ENCODE data around the gene HNRNPA3. TPM values are rescaled to one million over a fixed set of nuclear protein-coding genes. Genes with fewer than 3 reads are reported as not detected.
"Not testable (repeated sequence)": the region's sequence is repeated elsewhere in the genome, so short reads cannot be mapped to it uniquely, and the experiment has no call there.

The HNRNPA3 gene
- total RNA-seq, 1 donor from 2014 or later = 136 TPM

DNA sequence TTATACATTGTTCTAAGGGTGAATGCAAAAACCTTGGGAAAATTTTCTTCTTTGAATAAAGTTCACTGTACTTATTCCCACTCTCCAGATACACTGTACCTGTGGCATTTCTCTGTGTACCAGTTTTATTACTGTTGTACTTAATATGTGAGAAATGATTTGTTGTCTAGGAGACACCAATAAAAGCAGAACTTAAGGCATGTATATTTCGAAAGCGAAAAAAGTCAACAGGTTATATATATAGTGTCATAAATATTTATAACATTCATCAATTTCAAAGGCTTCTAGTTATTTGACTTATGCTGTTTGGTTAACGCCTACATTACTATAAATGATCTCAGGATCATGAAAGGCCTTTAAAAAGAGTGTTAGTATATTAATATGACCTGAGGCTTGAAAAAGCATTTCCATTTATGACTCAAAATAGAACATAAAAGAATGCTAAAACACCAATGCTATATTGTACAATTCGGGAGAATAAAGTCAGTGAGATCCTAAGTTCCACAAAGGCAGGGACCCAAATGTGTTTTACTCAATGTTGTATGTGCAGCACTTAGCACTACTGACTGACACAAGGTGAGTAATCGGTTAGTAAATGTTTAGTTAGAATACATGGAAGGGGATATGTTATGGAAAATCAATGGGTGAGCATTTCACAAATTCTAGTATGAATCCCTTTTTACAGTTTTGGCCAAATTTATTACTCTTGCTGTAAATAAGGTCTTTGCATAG lies 32.2 kb upstream of the HNRNPA3 start:
- DNase-seq (ENCODE audit: extremely low spot score, unreplicated experiment) = no peak
- TF ChIP-seq, protein P1, sequence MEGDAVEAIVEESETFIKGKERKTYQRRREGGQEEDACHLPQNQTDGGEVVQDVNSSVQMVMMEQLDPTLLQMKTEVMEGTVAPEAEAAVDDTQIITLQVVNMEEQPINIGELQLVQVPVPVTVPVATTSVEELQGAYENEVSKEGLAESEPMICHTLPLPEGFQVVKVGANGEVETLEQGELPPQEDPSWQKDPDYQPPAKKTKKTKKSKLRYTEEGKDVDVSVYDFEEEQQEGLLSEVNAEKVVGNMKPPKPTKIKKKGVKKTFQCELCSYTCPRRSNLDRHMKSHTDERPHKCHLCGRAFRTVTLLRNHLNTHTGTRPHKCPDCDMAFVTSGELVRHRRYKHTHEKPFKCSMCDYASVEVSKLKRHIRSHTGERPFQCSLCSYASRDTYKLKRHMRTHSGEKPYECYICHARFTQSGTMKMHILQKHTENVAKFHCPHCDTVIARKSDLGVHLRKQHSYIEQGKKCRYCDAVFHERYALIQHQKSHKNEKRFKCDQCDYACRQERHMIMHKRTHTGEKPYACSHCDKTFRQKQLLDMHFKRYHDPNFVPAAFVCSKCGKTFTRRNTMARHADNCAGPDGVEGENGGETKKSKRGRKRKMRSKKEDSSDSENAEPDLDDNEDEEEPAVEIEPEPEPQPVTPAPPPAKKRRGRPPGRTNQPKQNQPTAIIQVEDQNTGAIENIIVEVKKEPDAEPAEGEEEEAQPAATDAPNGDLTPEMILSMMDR (IDR thresholded peaks at IDR 0.05) = no peak
- Mint-ChIP-seq H3K4me1 (ENCODE audit: unreplicated experiment) (peaks cover 5% of the 10 kb centered on the region), H3K9me3 (ENCODE audit: unreplicated experiment) (no peaks in the 10 kb centered on the region), H3K4me3 (ENCODE audit: unreplicated experiment) (no peak overlapping the region), H3K27ac (ENCODE audit: unreplicated experiment) (no peak overlapping the region), H3K27me3 (ENCODE audit: unreplicated experiment) (peaks cover 6% of the 10 kb centered on the region), H3K36me3 (ENCODE audit: unreplicated experiment) (no peaks in the 10 kb centered on the region)

DNA sequence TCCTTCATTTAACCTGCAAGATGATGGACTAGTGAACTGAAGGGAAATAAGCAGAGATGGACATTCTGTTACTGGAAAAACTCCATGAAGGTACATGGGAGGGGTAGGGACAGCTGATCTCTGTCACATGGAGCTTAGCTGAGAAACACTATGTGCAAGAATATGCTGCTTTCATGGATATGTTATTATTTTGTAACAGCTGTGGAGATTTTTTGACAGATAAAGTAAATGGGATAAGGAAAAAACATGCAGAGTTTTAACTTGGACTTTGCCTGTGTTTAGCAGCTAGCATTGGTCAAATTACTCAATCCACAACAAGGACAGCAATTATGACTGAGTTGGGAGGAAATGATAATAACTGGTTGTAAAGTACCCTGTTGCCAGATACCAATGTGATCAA lies 28.7 kb upstream of the HNRNPA3 start:
- Mint-ChIP-seq H3K9me3 (ENCODE audit: unreplicated experiment) (no peaks in the 10 kb centered on the region), H3K27ac (ENCODE audit: unreplicated experiment) (no peak overlapping the region), H3K4me1 (ENCODE audit: unreplicated experiment) (peaks cover 9% of the 10 kb centered on the region), H3K4me3 (ENCODE audit: unreplicated experiment) (no peak overlapping the region), H3K36me3 (ENCODE audit: unreplicated experiment) (no peaks in the 10 kb centered on the region), H3K27me3 (ENCODE audit: unreplicated experiment) (peaks cover 6% of the 10 kb centered on the region)
- no peak for DNase-seq (ENCODE audit: extremely low spot score, unreplicated experiment)
- TF ChIP-seq, protein P1 (IDR thresholded peaks at IDR 0.05) = no peak

DNA sequence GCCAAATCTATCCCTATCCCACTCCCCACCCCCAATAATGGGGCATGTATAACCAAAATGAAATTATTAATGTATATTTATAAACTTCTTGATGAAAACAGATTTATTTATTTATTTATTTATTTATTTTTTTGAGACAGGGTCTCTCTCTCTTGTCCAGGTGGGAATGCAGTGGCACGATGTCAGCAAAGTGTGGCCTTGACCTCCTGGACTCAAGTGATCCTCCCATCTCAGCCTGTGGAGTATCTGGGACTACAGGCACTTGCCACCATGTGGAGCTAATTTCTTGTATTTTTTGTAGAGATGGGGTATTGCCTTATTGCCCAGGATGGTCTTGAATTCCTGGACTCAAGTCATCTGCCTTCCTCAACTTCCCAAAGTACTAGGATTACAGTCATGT lies 28.0 kb upstream of the HNRNPA3 start:
- TF ChIP-seq, protein P1 (IDR thresholded peaks at IDR 0.05) = no peak
- no peaks in the 10 kb centered on the region for H3K36me3 Mint-ChIP-seq (ENCODE audit: unreplicated experiment)
- DNase-seq (ENCODE audit: extremely low spot score, unreplicated experiment) = no peak
- H3K27me3 Mint-ChIP-seq (ENCODE audit: unreplicated experiment) = peaks cover 6% of the 10 kb centered on the region
- H3K4me3 Mint-ChIP-seq (ENCODE audit: unreplicated experiment) = no peak overlapping the region
- no peaks in the 10 kb centered on the region for H3K9me3 Mint-ChIP-seq (ENCODE audit: unreplicated experiment)
- H3K4me1 Mint-ChIP-seq (ENCODE audit: unreplicated experiment) = peaks cover 9% of the 10 kb centered on the region
- H3K27ac Mint-ChIP-seq (ENCODE audit: unreplicated experiment) = no peak overlapping the region

DNA sequence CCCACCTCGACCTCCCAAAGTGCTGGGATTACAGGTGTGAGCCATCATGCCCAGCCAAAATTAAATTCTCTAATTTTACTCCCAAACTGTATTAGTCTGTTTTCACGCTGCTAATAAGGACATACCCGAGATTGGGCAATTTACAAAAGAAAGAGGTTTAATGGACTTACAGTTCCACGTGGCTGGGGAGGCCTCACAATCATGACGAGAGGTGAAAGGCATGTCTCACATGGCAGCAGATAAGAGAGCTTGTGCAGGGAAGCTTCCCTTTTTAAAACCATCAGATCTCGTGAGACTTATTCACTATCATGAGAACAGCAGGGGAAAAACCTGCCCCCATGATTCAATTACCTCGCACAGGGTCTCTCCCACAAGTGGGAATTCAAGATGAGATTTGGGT lies 26.6 kb upstream of the HNRNPA3 start:
- not testable (repeated sequence) for H3K4me3 Mint-ChIP-seq (ENCODE audit: unreplicated experiment); H3K4me1 Mint-ChIP-seq (ENCODE audit: unreplicated experiment); H3K27me3 Mint-ChIP-seq (ENCODE audit: unreplicated experiment); H3K36me3 Mint-ChIP-seq (ENCODE audit: unreplicated experiment); DNase-seq (ENCODE audit: extremely low spot score, unreplicated experiment); H3K27ac Mint-ChIP-seq (ENCODE audit: unreplicated experiment); H3K9me3 Mint-ChIP-seq (ENCODE audit: unreplicated experiment)

DNA sequence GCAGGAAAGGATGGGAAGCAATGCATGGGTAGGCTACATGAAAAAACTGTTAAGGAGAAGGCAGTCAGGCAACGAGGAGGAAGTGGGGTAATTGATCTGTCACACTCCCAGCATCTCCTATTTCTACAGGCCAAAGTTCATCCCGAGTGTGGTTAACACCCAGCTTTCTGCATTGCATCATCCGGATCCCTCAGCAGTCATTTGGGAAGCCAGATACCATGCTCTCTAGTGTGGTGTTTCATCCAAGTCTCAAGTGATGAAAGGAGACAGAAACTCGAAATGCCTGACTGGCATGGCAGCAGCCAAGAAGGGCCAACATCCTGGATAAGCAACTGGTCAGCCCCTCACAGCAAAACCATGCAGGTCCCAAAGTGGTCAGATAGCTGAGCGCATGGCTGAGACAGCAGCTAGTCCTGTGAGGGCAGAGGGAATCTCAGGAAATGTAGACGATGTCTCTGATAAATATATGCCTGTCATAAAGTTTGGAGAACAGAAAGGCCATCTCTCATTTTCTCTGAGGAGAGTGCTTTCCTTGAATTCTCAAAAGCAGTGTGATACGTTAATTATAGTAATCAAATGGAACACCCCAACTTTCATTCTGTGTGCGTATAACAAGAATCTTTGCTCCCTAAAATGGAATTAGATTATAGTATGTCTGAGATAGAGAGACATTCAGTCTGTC lies 24.8 kb upstream of the HNRNPA3 start:
- Mint-ChIP-seq H3K27me3 (ENCODE audit: unreplicated experiment) (peaks cover 6% of the 10 kb centered on the region), H3K36me3 (ENCODE audit: unreplicated experiment) (no peaks in the 10 kb centered on the region), H3K27ac (ENCODE audit: unreplicated experiment) (peak overlapping the region; percentile 28), H3K4me3 (ENCODE audit: unreplicated experiment) (no peak overlapping the region), H3K4me1 (ENCODE audit: unreplicated experiment) (peaks cover 9% of the 10 kb centered on the region), H3K9me3 (ENCODE audit: unreplicated experiment) (no peaks in the 10 kb centered on the region)
- TF ChIP-seq, protein P1 (IDR thresholded peaks at IDR 0.05) = no peak
- no peak for DNase-seq (ENCODE audit: extremely low spot score, unreplicated experiment)
